Astrocyte of the spinal cord (primary cell): Measurements from ENCODE around the gene SCAF4.
"Not testable (repeated sequence)": the region's sequence is repeated elsewhere in the genome, so short reads cannot be mapped to it uniquely, and the experiment has no call there.

Experiments
- DNase-seq: peaks from one replicate; pipeline ENCODE4 v3.0.0; 2011; ENCODE audit warnings: low read depth, low spot score
- H3K4me3 ChIP-seq: 2 replicates; pipeline ENCODE4 v1.5.1; 2011; ENCODE audit warnings: low read depth, mild to moderate bottlenecking, low read length, moderate library complexity
- CTCF ChIP-seq: IDR thresholded peaks from 2 replicates; pipeline ENCODE4 v1.5.1; 2012; ENCODE audit warnings: low read depth, mild to moderate bottlenecking, low read length, inconsistent platforms
- in situ Hi-C: cut with HindIII; loops from 2 replicates; pipeline ENCODE4 v1.10.0; 2017; ENCODE audit warnings: low sequenced_read_pairs

The SCAF4 gene

GRCh38 chr21:31641416-31641922 is 90.4 kb downstream of the SCAF4 start:
- in situ Hi-C loops, result no loop called here
- no peak for DNase-seq
- H3K4me3 ChIP-seq, result no peak overlapping the region
- no peak for TF ChIP-seq CTCF

GRCh38 chr21:31636874-31637273 is 95.0 kb downstream of the SCAF4 start:
- in situ Hi-C loops, result no loop called here
- no peak for TF ChIP-seq CTCF
- DNase-seq, result no peak
- no peak overlapping the region for H3K4me3 ChIP-seq

GRCh38 chr21:31634993-31635392 is 96.9 kb downstream of the SCAF4 start:
- in situ Hi-C loops, result no loop called here
- no peak for TF ChIP-seq CTCF
- H3K4me3 ChIP-seq, result no peak overlapping the region
- DNase-seq, result no peak

GRCh38 chr21:31631881-31632280 is 100.0 kb downstream of the SCAF4 start:
- H3K4me3 ChIP-seq, in situ Hi-C loops: not testable (repeated sequence)

GRCh38 chr21:31629972-31630711 is 101.8 kb downstream of the SCAF4 start:
- no peak for TF ChIP-seq CTCF
- no peak overlapping the region for H3K4me3 ChIP-seq
- in situ Hi-C loops, result no loop called here
- peak; percentile 91 for DNase-seq

More at GRCh38 chr21:31631881-31632280, 100.0 kb downstream of the SCAF4 start:
- not testable (repeated sequence) for DNase-seq

- H3K4me3 ChIP-seq, result no peak overlapping the region
- no peak for DNase-seq
- in situ Hi-C loops, result no loop called here
- no peak for TF ChIP-seq CTCF
These were observed 106.9 kb downstream of the SCAF4 start for GRCh38 chr21:31624961-31625491.

- no peak for TF ChIP-seq CTCF
- DNase-seq, result no peak
- in situ Hi-C loops, result no loop called here
- no peak overlapping the region for H3K4me3 ChIP-seq
These were observed 107.7 kb downstream of the SCAF4 start for GRCh38 chr21:31624181-31624580.
